Stimulated activated CD8-positive, alpha-beta memory T cell treated with anti-CD3 and anti-CD28 coated beads, Interleukin-7, amount 100 ng/mL, for 1 hour (primary cell): Measurements from ENCODE around the gene PDS5A.
"Not testable (repeated sequence)": the region's sequence is repeated elsewhere in the genome, so short reads cannot be mapped to it uniquely, and the experiment has no call there.

Experiments used
- DNase-seq, 2 donors: peaks; one replicate each; pipeline ENCODE4 v3.0.0-alpha.2; 2020; ENCODE audit warnings: low read depth in 2 of 2

Gene PDS5A

DNA sequence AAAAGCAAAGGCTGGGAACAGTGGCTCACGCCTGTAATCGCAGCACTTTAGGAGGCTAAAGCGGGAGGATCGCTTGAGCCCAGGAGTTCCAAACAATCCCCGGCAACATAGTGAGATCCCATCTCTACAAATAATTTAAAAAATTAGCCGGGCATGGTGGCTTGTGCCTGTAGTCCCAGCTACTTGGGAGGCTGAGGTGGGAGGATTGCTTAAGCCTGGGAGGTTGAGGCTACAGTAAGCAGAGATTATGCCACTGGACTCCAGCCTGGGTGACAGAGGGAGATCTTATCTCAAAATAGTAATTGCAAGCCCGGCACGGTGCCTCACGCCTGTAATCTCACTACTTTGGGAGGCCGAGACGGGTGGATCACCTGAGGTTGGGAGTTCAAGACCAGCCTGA lies 139.3 kb downstream of the PDS5A start:
- DNase-seq, result not testable (repeated sequence)

GRCh38 chr4:39834269-39834668 lies 143.4 kb downstream of the PDS5A start:
- DNase-seq, result no peak

GRCh38 chr4:39825741-39826231 lies 151.9 kb downstream of the PDS5A start:
- no peak for DNase-seq

DNA sequence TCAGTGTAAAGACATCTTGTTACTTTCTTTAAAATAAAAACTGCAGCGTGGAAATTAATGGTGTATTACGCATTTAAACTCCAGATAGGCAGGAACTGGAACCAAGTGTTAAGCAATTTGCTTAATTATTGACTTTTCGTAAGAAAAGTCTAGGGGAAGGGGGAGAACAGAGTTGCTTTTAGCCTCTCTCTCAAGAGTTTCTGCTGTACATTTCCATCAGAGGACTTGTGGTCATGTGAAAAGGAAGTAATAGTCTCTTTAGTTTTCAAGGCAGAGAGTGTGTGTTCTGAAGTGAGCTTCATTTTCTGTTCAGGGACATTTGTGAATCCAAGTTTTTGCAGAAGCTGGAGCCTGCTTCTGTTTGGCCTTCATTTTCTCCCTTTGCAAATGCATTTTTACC lies 152.6 kb downstream of the PDS5A start:
- DNase-seq, result no peak

DNA sequence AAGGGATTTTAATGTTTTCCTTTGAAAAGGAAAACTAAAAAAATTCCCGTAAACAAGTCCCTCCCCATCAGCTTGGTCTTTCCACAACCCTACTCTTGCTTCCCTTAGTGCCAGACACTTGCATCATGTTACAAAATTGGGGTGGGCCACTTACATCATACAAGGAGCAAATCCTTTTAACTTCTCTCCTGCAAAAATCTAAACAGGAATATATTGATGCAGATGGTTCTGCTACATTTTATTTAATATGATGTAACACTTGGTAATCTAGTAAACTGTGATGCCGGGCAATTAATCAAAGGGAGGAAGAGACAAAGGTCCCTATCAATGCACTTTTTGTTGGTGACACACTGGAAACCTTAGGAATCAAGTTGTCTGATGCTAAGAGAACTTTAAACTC lies 154.5 kb downstream of the PDS5A start:
- no peak for DNase-seq

- DNase-seq, result no peak
These were observed 155.0 kb downstream of the PDS5A start for GRCh38 chr4:39822662-39823061.

DNA sequence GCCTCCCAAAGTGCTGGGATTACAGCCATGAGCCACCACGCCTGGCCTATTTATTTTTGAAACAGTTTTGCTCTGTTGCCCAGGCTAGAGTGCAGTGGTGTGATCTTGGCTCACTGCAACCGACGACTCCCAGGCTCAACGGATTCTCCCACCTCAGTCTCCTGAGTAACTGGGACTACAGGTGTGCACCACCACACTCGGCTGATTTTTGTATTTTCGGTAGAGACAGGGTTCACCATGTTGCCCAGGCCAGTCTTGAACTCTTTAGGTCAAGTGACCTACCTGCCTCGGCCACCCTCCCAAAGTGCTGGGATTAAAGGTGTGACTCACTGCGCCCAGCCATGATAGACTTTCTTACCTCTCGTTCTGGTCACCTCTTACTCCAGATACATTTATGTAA lies 155.8 kb downstream of the PDS5A start:
- DNase-seq, result no peak

DNA sequence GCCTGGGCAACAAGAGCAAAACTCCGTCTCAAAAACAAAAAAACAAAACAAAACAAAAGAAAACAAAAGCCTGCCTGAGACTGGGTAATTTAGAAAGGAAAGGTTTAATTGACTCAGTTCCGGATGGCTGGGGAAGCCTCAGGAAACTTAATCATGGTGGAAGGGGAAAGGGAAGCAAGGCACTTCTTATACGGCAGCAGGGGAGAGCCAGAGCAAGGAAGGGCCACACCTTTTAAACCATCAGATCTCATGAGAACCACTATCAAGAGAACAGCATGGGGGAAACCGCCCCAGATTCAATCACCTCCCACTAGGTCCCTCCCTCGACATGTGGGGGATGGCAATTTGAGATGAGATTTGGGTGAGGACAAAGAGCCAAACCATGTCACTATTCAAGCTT lies 157.5 kb downstream of the PDS5A start:
- DNase-seq, result no peak

- DNase-seq, result no peak
These were observed 159.1 kb downstream of the PDS5A start for GRCh38 chr4:39818646-39819045.

DNA sequence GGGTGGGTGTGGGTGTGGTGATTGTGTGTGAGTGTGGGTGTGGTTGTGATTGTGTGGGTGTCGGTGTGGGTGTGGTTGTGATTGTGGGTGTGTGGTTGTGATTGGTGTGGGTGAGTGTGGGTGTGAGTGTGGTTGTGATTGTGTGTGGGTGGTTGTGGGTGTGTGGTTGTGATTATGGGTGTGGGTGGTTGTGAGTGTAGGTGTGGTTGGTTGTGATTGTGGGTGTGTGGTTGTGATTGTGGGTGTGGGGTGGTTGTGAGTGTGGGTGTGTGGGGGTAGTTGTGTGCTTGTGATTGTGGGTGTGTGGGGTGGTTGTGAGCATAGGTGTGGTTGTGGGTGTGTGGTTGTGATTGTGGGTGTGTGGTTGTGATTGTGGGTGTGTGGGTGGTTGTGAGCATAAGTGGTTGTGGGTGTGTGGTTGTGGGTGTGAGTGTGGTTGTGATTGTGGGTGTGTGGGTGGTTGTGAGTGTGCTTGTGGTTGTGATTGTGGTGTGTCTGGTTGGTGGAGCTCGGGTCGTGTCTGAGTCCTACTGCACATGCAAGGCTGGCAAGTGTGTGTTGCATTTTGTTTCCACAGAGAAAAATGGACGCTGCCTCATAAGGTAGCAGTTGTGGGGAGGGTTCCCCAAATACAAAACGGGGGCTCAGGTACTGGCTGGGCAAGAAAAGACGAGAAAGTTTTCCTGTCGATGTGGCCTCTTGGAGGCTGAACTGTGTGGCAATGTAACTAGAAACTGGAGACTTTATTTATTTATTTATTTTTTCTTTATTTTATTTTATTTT lies 163.1 kb downstream of the PDS5A start:
- DNase-seq, result no peak

- DNase-seq, result not testable (repeated sequence)
These were observed 163.9 kb downstream of the PDS5A start for GRCh38 chr4:39813761-39814160.

- DNase-seq, result not testable (repeated sequence)
These were observed 164.7 kb downstream of the PDS5A start for GRCh38 chr4:39813033-39813432.

- no peak for DNase-seq
These were observed 165.2 kb downstream of the PDS5A start for GRCh38 chr4:39812500-39812899.

DNA sequence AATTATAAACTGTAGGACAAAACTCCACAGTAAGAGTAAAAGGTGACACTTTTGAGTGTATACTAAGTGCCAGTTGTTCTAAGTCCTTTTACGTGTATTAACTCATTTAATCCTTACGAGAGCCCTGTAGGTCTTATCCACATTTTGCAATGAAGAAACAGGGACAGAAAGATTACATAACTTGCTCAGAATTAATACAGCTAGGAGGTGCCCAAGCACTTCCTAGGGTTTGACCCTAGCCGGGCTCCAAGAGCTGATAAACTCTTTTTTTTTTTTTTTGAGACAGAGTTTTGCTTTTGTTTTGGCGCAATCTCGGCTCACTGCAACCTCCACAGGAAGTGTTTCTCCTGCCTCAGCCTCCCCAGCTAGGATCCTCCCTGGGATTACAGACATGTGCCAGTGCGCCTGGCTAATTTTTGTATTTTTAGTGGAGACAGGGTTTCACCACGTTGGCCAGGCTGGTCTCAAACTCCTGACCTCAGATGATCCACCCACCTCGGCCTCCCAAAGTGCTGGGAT lies 169.4 kb downstream of the PDS5A start:
- no peak for DNase-seq

DNA sequence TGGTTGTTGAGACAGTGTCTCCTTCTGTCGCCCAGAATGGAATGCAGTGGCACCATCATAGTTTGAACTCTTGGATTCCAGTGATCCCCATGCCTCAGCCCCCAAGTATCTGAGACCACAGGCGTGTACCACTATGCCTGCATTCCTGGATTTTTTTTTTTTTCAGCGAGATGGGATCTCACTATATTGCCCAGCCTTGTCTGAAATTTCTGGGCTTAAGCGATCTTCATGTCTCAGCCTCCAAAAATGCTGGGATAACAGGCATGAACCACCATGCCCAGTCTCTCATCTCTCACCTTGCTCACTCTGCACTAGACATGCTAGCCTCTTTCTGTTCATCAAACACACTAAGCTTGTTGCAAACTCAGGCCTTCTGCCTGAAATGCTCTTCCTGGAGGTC lies 175.7 kb downstream of the PDS5A start:
- DNase-seq, result no peak

GRCh38 chr4:39792976-39793375 lies 184.7 kb downstream of the PDS5A start:
- DNase-seq, result not testable (repeated sequence)

DNA sequence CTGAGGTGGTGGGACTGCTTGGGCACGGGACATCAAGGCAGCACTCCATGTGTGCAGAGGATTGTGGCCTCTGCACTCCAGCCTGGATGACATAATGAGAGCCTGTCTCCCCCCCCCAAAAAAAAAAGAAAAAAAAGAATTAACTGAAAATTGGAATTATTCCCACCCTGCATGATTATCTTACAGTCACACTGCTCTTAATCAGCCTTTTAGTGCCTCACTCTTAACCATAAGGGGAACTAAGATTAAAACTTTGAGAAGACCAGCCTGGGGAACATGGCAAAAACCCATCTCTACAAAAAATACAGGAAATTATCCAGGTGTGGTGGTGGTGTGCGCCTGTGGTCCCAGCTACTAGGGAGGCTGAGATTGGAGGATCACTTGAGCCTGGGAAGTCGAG lies 185.2 kb downstream of the PDS5A start:
- no peak for DNase-seq

GRCh38 chr4:39792128-39792527 lies 185.6 kb downstream of the PDS5A start:
- no peak for DNase-seq

- DNase-seq, result no peak
These were observed 190.9 kb downstream of the PDS5A start for GRCh38 chr4:39786838-39787237.

- DNase-seq, result no peak
These were observed 192.6 kb downstream of the PDS5A start for GRCh38 chr4:39785083-39785482.

DNA sequence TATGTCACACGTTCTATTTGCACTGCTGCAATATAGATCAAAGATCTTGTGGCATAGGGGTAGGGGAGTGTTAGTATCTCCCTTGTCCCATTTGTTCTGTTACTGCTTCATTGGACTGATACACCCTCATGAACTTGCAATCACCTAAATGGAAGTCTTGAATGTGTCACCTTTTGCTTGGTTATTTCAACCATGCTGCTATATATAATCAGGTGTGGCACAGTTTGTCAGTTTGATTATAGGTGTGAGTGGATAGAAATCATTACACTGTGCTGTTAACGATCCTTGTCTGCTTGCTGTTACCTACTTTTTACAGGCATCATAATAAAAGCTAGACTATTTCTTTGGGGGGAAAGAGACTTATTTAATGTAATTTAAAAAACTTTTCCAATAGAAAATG lies 195.7 kb downstream of the PDS5A start:
- not testable (repeated sequence) for DNase-seq
